HG03457 (cell line): ENCODE data around the gene NOS1.
"Not testable (repeated sequence)": the region's sequence is repeated elsewhere in the genome, so short reads cannot be mapped to it uniquely, and the experiment has no call there.

Experiments
- ATAC-seq: cut with Tn5 transposase; IDR thresholded peaks from one replicate; pipeline ENCODE4 v1.9.1; 2021; ENCODE audit warnings: moderate number of reproducible peaks; ENCODE audit not compliant: unreplicated experiment

Gene NOS1

GRCh38 chr12:117212563-117213190 is 148.7 kb downstream of the NOS1 start:
- ATAC-seq, result no peak

GRCh38 chr12:117210266-117210918 is 151.0 kb downstream of the NOS1 start:
- ATAC-seq, result no peak

GRCh38 chr12:117209626-117210025 is 151.8 kb downstream of the NOS1 start:
- no peak for ATAC-seq

GRCh38 chr12:117208811-117209455 is 152.5 kb downstream of the NOS1 start:
- no peak for ATAC-seq

GRCh38 chr12:117208206-117208605 is 153.2 kb downstream of the NOS1 start:
- no peak for ATAC-seq

GRCh38 chr12:117207675-117208074 is 153.8 kb downstream of the NOS1 start:
- no peak for ATAC-seq

GRCh38 chr12:117202556-117202955 is 158.9 kb downstream of the NOS1 start:
- no peak for ATAC-seq

GRCh38 chr12:117202033-117202432 is 159.4 kb downstream of the NOS1 start:
- no peak for ATAC-seq

- ATAC-seq, result not testable (repeated sequence)
Measured at GRCh38 chr12:117199956-117200744, 161.3 kb downstream of the NOS1 start.

- ATAC-seq, result not testable (repeated sequence)
Measured at GRCh38 chr12:117196334-117196733, 165.1 kb downstream of the NOS1 start.

GRCh38 chr12:117195027-117195426 is 166.4 kb downstream of the NOS1 start:
- ATAC-seq, result not testable (repeated sequence)

GRCh38 chr12:117193903-117194302 is 167.5 kb downstream of the NOS1 start:
- ATAC-seq, result no peak

GRCh38 chr12:117192581-117192980 is 168.8 kb downstream of the NOS1 start:
- not testable (repeated sequence) for ATAC-seq

GRCh38 chr12:117192057-117192456 is 169.4 kb downstream of the NOS1 start:
- no peak for ATAC-seq

GRCh38 chr12:117190210-117190781 is 171.1 kb downstream of the NOS1 start, which contains the start of gene FBXO21:
TSS of gene FBXO21 (minus strand) at chr12:117190470. CDS start at chr12:117190456, 14 bp downstream.
- peak; percentile 82 for ATAC-seq

GRCh38 chr12:117189725-117190209 is 171.7 kb downstream of the NOS1 start:
- ATAC-seq, result peak; percentile 41

GRCh38 chr12:117188961-117189724 is 172.3 kb downstream of the NOS1 start:
- no peak for ATAC-seq

- ATAC-seq, result no peak
Measured at GRCh38 chr12:117188121-117188665, 173.2 kb downstream of the NOS1 start.

GRCh38 chr12:117187421-117187820 is 174.0 kb downstream of the NOS1 start:
- ATAC-seq, result no peak

GRCh38 chr12:117182866-117183265 is 178.6 kb downstream of the NOS1 start:
- no peak for ATAC-seq
